ENCODE measurements around the gene SNRPF.

The SNRPF gene

DNA sequence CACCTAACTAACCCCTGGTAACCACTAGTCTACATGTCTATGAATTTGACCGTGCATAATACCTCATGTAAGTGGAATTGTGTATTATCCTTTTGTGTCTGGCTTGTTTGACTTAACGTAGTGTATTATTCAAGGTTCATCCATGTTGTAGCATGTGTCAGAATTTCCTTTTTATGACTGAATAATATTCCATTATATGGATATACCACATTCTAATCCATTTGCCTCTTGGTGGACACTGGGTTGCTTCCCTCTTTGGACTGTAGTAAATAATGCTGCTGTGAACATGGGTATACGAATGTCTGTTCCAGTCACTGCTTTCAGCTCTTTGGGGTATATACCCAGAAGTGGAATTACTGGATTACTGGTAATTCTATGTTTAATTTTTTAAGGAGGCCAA lies 3.3 kb downstream of the SNRPF start:
- TF ChIP-seq, protein P1, sequence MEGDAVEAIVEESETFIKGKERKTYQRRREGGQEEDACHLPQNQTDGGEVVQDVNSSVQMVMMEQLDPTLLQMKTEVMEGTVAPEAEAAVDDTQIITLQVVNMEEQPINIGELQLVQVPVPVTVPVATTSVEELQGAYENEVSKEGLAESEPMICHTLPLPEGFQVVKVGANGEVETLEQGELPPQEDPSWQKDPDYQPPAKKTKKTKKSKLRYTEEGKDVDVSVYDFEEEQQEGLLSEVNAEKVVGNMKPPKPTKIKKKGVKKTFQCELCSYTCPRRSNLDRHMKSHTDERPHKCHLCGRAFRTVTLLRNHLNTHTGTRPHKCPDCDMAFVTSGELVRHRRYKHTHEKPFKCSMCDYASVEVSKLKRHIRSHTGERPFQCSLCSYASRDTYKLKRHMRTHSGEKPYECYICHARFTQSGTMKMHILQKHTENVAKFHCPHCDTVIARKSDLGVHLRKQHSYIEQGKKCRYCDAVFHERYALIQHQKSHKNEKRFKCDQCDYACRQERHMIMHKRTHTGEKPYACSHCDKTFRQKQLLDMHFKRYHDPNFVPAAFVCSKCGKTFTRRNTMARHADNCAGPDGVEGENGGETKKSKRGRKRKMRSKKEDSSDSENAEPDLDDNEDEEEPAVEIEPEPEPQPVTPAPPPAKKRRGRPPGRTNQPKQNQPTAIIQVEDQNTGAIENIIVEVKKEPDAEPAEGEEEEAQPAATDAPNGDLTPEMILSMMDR (IDR thresholded peaks at IDR 0.05; ENCODE audit: extremely low read depth, missing control alignments), result no peak
- no peak for DNase-seq (ENCODE audit: low spot score)

DNA sequence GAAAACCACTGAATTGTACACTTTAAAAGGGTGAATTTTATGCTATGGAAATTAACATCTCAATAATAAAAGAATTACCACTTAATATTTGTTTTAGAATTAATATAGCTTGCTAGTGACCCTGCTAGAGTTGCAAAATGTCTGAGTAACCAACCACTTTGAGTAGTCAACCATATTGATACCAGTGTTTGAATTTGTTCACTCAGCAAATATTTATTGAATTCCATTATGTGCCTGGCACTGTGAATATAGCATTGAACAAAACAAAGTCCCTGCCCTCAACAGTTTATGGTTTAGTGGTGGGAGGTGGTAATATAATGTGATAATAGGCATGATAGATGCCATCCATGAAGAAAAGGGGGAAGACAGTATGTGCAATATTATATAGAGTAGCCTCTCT lies 4.6 kb downstream of the SNRPF start:
- TF ChIP-seq, protein P1 (IDR thresholded peaks at IDR 0.05; ENCODE audit: extremely low read depth, missing control alignments), result no peak
- DNase-seq (ENCODE audit: low spot score), result no peak

DNA sequence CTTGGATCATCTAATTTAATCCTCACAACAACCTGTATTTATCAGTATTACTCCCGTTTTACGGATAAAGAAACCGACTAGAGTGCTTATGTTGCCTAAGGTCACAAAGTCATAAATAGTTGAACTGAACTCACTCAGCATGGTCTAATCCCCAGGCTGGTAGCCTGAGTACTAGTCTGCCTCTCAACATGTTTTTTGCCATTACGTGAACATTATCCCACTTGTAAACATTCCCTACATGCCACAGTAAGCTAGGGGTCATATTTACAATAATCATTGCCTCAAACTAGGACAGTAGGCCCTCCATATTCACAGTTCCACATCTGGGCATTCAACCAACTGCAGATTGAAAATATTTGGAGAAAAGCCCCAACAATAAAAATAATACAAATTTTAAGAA lies 12.1 kb downstream of the SNRPF start:
- TF ChIP-seq, protein P1 (IDR thresholded peaks at IDR 0.05; ENCODE audit: extremely low read depth, missing control alignments), result no peak

DNA sequence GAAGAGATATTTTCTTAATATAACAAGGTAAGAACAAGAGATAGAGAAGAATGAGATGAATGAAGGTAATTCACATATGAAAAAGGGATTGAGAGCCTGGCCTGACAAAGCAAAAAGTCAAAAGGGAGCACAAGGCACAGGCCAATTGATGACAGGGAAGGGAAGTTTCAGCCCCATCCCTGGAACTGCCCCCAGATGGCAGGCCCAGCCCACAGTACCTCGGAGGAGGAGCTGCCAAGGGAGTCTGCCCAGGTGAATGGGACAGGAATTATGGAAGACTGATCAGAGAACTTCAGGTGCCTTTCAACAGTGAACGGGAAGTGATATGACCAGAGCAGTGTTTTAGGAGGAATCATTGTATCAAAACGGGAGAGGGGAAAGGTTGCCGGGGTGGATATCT lies 15.7 kb downstream of the SNRPF start:
- TF ChIP-seq, protein P1 (IDR thresholded peaks at IDR 0.05; ENCODE audit: extremely low read depth, missing control alignments), result no peak
- no peak for DNase-seq (ENCODE audit: low spot score)

More for the DNA sequence above, 12.1 kb downstream of the SNRPF start:
- DNase-seq (ENCODE audit: low spot score), result no peak

DNA sequence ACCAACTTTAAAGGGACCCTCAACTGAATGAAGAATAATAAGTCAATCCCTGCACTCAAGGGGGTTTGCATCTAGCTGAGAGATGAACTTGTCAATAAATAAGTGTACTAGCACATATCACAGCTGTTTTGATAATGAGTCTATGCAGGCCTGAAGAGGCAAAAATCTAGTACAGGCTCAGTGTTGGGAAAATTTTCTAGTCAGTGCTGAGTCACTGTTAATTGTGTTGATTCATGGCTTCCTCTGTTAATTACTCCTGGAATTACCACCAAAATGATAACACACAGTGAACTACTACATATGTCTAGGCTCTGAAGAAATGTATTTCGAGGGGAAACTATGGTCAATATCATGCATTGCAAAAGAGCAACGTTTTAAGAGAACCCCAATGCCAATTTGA lies 18.9 kb downstream of the SNRPF start:
- DNase-seq (ENCODE audit: low spot score), result no peak
- TF ChIP-seq, protein P1 (IDR thresholded peaks at IDR 0.05; ENCODE audit: extremely low read depth, missing control alignments), result no peak

DNA sequence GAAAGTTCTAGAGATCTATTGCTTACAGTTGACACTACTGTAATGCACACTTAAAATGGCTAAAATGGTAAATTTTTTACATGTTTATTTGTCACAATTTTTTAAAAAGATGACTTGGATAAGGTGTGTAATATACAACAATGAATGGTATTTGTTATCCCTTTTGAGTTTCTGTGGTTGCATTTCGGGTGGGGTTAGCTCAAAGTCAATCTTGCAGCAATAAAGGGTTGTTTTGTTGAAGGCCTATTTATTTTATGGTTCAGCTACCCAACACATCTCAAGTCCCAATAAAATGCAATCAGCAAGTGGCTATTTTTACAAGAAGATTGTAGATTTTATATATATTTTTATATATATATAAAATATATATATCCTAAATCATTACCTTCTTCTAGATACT lies 22.1 kb downstream of the SNRPF start:
- TF ChIP-seq, protein P1 (IDR thresholded peaks at IDR 0.05; ENCODE audit: extremely low read depth, missing control alignments), result no peak
- no peak for DNase-seq (ENCODE audit: low spot score)

DNA sequence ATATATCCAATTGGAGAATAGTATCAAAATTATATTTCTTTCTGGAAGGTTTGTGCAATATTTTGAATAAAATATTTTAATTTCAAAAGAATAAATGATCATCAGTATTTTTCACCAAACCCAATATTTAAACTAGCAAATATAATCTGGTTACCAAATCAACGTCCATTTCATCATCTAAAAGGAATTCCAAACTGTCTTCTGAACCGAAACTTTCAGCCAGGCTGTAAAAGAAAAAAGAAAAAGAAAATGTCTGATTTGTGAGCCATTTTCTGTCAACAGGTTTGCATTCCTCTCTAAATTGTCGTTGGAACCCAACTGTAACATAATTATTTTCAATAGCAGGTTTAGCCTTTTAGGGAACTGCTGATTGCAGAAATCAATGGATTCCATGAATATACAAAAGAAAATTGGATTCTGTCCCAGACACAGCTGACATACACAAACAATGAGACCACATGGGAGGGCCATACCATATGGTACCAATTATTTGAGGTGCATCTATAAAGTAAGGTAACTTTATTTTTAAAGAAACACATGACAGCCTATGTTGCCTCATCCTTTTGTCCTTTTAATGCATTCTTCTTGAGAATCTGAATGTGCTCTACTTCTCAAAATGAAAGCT lies 22.7 kb downstream of the SNRPF start:
- DNase-seq (ENCODE audit: low spot score), result no peak
- TF ChIP-seq, protein P1 (IDR thresholded peaks at IDR 0.05; ENCODE audit: extremely low read depth, missing control alignments), result no peak
